ENCODE measurements around the gene KRTAP4-1.
"Not testable (repeated sequence)": the region's sequence is repeated elsewhere in the genome, so short reads cannot be mapped to it uniquely, and the experiment has no call there.

KRTAP4-1 gene

DNA sequence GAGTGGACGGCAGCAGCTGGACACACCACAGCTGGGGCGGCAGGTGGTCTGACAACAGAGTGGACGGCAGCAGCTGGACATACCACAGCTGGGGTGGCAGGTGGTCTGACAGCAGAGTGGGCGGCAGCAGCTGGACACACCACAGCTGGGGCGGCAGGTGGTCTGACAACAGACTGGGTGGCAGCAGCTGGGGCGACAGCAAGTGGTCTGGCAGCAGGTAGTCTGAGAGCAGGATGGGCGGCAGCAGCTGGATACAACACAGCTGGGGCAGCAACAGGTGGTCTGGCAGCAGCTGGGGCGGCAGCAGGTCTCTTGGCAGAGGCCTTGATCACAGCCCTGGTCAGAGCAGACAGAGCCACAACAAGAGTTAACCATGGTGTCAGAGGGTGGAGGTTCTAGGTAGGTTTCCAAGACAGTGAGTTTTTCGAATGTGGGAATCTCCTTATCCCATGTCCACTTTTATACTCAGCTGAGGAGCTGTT lies at the start of gene KRTAP4-1:
Gene KRTAP4-1, minus strand, starts transcription at position 432 of the 482 bp plus-strand sequence. Its CDS starts 57 bp downstream, at position 375.
- no peak for DNase-seq (ENCODE audit: low read depth in 2 of 2)

DNA sequence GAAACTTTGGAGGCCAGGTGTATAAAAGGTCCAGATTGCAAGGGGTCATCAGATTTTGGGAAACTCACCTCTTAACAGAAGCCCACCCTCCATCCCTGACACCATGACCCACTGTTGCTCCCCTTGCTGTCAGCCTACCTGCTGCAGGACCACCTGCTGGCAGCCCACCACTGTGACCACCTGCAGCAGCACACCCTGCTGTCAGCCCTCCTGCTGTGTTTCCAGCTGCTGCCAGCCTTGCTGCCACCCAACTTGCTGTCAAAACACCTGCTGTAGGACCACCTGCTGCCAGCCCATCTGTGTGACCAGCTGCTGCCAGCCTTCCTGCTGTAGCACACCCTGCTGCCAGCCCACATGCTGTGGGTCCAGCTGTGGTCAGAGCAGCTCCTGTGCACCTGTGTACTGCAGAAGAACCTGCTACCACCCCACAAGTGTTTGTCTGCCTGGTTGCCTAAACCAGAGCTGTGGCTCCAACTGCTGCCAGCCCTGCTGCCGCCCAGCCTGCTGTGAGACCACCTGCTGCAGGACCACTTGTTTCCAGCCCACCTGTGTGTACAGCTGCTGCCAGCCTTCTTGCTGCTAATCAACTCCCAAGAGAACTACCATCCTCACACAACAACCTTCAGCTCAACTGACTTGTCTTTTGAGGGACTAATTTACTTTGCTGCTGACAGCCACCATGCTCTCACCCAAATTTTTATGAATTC lies 47.8 kb upstream of the KRTAP4-1 start, which contains the start of gene KRTAP9-3:
Gene KRTAP9-3, plus strand, starts transcription at position 51 of the 707 bp plus-strand sequence. Its CDS starts 53 bp downstream, at position 104.
- not testable (repeated sequence) for DNase-seq (ENCODE audit: low read depth in 2 of 2)

DNA sequence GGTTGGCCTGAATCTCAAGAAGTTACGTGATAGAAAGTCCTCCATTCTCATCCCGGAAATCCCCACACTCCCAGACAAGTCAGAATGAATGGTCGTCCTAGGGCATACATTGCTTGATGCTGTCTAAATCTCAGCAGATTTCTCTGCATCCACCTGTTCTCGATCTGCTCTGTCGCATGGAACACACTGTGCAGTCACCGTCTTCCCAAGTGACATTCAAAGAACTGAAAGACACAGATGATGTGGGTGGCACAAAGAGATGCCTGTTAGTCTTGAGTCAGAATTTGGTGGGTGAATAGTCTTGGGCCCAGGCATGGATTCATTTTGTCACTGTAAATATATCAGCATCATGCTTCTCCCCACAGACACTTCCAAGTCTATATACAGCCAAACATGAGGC lies 47.0 kb upstream of the KRTAP4-1 start:
- no peak for DNase-seq (ENCODE audit: low read depth in 2 of 2)

DNA sequence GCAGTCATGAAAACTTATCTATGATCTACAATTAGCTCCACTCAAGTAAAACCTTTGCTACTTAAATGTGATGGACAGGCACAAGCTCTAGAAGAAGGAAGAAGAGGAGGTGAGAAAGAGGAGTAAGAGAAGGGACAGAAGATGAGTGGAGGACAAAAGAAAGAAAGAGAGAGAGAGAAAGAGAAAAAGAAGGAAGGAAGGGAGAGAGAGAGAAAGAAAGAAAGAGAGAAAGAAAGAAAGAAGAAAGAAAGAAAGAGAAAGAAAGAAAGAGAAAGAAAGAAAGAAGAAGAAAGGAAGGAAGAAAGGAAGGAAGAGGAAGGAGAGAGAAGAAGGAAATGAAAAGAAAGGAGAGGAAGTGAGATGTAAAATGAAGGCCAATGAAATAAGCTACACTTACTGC lies 45.4 kb upstream of the KRTAP4-1 start:
- no peak for DNase-seq (ENCODE audit: low read depth in 2 of 2)

DNA sequence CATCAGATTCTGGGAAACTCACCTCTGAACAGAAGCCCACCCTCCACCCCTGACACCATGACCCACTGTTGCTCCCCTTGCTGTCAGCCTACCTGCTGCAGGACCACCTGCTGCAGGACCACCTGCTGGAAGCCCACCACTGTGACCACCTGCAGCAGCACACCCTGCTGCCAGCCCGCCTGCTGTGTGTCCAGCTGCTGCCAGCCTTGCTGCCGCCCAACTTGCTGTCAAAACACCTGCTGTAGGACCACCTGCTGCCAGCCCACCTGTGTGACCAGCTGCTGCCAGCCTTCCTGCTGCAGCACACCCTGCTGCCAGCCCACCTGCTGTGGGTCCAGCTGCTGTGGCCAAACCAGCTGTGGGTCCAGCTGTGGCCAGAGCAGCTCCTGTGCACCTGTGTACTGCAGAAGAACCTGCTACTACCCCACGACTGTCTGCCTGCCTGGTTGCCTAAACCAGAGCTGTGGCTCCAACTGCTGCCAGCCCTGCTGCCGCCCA lies 41.9 kb upstream of the KRTAP4-1 start, which contains the start of gene KRTAP9-2:
Gene KRTAP9-2, plus strand, starts transcription at position 51 of the 498 bp plus-strand sequence. Its CDS starts 7 bp downstream, at position 58.
- DNase-seq (ENCODE audit: low read depth in 2 of 2), result not testable (repeated sequence)

DNA sequence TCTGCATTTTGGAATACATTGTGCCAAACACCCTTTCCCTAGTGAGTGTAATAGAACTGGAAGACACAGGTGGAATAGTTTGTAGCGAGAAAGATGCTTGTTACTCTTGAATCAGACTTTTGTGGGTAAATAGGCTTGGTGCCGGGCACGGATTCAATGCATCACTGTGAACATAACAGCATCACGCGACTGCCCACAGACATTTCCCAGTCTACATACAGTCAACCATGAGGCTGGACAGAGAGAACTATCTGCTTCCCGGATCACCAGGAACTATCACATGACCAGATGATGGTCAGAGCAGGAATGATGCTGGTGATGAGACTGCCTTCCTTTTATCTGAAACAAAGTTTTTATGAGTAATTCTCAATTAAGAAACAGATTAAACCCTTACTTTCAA lies 41.3 kb upstream of the KRTAP4-1 start:
- no peak for DNase-seq (ENCODE audit: low read depth in 2 of 2)

DNA sequence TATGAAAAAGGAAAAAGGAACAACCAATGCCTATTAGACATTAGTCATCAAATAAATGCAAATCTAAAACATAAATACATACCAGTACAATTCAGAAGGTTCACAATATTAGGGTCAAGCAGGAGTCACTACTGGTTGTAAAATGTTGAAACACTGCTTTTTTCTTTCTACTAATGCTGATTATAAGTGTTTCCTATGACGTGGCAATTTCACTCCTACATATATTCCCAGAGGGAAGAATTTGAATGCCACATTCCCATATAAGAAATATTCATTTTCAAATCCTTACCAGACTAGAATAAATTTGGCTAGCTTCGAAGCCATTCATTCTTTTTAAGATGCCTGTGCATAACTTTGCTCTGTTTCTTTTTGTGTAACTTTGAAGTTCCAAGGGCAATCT lies 39.1 kb upstream of the KRTAP4-1 start:
- no peak for DNase-seq (ENCODE audit: low read depth in 2 of 2)

DNA sequence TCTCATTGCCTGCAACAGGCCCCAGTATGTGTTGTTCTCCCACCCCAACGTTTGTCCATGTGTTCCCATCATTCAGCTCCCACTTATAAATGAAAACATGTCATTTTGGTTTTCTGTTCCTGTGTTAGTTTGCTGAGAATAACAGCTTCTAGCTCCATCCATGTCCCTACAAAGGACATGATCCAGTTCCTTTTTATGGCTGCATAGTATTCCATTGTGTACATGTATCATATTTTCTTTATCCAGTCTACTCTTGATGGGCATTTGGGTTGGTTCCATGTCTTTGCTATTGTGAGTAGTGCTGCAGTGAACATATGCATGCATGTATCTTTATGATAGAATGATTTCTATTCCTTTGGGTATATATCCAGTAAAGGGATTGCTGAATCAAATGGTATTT lies 31.0 kb upstream of the KRTAP4-1 start:
- DNase-seq (ENCODE audit: low read depth in 2 of 2), result no peak

DNA sequence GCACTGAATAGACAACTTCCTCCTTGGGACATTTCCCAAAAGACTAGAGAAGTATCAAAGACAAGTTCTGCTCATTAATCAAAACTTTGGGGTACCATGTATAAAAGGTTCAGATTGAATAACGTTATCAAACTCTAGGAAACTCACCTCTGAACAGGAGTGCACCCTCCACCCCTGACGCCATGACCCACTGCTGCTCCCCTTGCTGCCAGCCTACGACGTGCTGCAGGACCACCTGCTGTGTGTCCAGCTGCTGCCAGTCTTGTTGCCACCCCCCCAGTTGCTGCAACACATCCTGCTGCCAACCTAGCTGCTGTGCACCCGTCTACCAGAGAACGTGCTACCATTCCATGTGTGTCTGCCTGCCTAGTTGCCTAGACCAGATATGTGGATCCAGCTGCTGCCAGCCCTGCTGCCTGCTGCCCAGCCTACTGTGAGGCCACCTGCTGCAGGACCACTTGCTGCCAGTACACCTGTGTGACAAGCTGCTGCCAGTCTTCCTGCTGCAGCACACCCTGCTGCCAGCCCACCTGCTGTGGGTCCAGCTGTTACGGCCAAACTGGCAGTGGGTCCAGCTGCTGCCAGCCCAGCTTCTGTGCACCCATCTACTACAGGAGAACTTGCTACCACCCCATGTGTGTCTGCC lies 27.9 kb upstream of the KRTAP4-1 start:
- no peak for DNase-seq (ENCODE audit: low read depth in 2 of 2)

DNA sequence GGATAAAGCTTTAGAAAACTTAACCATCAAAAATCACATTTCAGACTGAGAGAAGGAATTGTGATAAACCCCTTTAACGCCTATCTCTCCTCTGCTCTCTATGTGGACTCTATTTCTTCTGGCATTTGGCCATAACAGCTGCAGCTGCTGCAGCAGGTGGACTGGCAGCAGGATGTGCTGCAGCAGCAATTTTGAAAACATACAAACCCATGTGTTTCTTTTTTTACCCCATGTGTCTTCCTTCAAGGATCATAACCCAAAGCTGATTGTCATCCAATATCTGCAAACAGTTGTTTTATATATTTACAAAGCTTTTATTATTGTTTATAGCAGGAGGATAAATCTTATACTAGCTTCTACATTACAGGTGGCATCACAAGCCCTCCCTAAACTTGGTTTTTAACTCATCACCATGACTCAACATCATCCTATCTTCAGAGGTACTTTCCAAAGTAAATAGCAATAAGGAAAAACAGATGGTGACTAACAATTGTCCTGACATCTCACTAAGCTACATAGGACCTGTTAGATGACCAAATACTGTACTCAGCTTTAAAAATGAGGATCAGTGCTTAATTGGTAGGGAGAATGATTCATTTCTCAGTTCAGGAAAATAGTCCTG lies 27.2 kb upstream of the KRTAP4-1 start:
- no peak for DNase-seq (ENCODE audit: low read depth in 2 of 2)

DNA sequence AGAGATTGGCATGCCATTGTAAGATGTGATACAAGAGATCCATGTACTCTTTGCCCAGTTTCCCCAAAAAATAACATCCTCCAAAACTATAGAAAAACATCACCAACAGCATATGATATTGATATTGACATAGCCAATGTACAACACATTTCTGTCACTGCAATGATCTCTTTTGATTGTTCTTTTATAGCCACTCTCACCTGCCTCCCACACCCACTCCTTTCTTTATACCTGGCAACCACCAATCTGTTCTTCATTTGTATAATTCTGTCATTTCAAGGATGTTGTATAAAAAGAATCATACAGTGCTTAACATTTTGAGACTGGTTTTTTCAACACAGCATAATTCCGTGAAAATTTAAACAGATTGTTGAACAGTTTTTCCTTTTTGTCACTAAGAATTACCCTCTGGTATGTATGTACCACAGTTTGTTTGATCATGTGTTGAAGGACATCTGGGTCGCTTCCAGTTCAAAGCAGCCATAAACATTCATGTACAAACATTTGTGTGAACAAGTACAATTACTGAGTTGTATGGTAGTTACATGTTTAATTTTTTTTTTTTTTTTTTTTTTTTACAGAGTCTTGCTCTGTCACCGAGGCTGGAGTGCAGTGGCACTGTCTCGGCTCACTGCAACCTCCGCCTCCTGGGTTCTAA lies 14.8 kb upstream of the KRTAP4-1 start:
- no peak for DNase-seq (ENCODE audit: low read depth in 2 of 2)

DNA sequence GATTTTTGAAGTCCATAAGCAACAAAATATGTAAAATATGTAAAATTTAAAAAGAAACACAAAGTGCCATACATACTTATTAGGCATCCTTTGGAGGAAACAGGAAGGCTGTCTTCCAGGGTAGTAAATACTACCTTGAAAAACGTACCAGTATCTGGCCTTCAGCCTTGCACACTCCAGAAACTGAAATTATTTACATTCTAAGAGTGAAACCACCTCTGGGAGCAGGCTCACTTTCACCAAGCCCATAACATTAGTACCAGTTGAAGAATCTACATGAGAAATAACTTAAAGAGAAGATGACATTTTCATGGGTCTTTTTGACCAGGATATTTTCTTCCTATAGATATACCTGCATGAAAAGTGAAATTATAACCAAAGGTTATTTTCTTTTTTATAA lies 11.4 kb upstream of the KRTAP4-1 start:
- DNase-seq (ENCODE audit: low read depth in 2 of 2), result no peak

DNA sequence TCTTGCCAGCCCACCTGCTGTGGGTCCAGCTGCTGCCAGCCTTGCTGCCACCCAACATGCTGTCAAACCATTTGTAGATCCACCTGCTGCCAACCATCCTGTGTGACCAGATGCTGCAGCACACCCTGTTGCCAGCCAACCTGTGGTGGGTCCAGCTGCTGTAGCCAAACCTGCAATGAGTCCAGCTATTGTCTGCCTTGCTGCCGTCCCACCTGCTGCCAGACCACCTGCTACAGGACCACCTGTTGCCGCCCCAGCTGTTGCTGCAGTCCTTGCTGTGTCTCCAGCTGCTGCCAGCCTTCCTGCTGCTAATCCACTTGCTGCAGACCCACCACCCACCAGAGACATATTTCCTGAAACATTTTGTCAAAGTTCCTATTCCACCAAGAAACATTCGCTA lies 5.6 kb upstream of the KRTAP4-1 start:
- DNase-seq (ENCODE audit: low read depth in 2 of 2), result no peak

DNA sequence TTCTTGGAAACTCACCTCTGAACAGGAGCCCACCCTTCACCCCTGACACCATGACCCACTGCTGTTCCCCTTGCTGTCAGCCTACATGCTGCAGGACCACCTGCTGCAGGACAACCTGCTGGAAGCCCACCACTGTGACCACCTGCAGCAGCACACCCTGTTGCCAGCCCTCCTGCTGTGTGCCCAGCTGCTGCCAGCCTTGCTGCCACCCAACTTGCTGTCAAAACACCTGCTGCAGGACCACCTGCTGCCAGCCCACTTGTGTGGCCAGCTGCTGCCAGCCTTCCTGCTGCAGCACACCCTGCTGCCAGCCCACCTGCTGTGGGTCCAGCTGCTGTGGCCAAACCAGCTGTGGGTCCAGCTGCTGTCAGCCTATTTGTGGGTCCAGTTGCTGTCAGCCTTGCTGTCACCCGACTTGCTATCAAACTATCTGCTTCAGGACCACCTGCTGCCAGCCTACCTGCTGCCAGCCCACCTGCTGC lies 5.2 kb upstream of the KRTAP4-1 start, which contains the start of gene KRTAP9-1:
Gene KRTAP9-1, plus strand, starts transcription at position 51 of the 482 bp plus-strand sequence. Its CDS starts 0 bp downstream, at position 51.
- not testable (repeated sequence) for DNase-seq (ENCODE audit: low read depth in 2 of 2)

DNA sequence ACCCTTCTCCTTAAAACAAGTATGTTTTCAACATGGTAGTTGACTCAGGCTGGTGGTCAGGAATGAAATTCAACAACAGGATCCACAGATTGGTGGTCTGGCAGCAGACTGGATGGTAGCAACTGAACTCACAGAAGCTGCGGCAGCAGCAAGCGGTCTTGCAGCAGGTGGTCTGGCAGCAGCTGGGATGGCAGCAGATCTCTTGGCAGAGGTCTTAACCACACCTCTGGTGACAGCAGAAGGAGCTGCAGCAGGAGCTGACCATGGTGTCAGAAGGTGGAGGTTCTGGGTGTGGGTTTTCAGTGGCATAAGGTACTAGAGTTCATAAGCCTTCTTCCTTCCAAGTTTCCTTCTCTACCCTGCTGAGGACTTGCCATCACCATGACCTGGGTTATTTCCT lies 2.2 kb upstream of the KRTAP4-1 start:
- no peak for DNase-seq (ENCODE audit: low read depth in 2 of 2)

DNA sequence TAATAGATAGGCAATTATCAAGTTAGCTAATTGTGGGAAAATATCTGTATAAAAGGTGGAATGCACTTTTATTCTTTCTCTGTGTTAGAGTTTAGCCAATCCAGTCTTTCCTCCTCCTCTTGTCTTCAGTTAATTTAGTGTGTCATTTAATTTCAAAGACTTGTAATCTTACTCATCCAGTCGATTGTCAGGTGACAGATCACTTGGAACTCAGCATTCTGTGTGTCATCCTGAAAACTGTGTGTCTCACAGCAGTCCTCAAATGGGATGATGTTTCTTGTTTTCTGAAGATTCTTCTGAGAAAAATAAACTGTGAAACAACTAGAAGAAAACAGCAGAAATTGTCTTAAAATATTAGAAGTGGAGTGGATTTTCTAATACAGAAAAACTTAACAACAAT lies 290 bp upstream of the KRTAP4-1 start:
- DNase-seq (ENCODE audit: low read depth in 2 of 2), result no peak

DNA sequence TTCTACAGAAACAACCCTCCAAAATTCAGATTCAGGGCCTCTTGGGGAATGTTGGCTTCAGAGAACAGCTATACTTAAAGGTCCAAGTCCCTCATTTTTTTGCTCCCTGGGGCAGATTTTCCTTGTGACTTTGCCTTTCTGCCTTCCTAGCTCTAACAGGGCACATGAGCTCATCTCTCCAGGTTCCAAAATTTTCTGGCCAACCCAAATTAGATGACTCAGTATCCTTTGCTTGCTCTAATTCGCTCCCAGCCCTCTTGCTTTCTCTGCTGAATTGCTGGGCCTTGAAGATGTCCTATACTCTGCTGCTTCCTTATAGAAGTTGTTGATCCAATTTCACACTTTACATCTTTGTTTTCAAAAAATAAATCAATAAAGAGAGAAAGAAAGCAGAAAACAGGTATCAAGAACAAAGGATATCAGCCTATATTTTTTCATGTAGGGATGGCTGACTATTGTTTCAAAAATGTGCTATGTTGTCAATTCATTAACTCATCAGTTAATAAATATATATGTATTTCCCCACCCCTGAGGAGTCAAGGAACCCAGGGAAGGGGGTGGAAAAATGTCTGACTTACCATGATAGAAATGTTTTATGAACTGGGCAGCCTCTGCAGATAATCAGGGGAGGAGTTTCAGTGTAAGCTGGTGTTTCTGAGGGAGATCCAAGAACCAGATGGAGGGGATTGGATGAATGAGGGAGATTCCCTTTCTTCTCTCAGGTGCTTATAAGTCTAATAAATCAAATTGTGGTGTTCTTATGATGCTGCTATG lies 5.7 kb downstream of the KRTAP4-1 start:
- DNase-seq (ENCODE audit: low read depth in 2 of 2), result no peak

DNA sequence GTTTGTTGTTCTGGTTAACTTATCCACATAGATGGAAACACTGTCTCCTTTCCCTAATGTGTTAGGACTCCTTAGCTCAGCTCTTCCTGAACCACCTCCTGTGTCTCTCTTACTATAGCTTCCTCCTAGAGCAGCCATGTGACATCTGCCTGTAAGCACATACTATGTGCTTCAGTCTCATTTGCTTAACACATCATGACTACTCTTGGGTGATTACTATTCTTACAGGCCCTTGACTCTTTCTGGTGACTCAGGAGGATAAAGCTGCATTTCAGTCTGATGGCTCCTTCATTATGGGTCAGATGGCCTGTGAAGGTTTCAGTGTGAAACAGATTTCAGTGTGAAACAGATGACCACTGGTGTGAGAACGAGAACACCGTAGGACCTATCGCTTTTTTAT lies 6.4 kb downstream of the KRTAP4-1 start:
- no peak for DNase-seq (ENCODE audit: low read depth in 2 of 2)

DNA sequence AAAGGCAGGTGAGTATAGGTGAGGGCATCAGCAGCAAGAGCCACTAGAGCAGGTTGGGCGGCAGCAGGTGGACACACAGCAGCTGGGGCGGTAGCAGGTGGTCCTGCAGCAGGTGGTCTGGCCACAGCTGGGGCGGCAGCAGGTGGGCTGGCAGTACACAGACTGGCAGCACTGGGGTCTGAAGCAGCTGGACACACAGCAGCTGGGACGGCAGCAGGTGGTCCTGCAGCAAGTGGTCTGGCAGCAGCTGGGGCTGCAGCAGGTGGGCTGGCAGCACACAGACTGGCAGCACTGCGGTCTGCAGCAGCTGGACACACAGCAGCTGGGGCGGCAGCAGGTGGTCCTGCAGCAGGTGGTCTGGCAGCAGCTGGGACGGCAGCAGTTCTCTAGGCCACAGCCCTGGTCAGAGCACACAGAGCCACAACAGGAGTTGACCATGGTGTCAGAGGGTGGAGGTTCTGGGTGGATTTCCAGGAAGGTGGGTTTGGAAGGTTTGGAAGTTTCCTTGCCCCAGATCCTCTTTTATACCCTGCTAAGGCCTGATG lies 6.9 kb downstream of the KRTAP4-1 start, which contains the start of gene KRTAP4-2:
Gene KRTAP4-2, minus strand, starts transcription at position 495 of the 545 bp plus-strand sequence. Its CDS starts 57 bp downstream, at position 438.
- DNase-seq (ENCODE audit: low read depth in 2 of 2), result no peak

DNA sequence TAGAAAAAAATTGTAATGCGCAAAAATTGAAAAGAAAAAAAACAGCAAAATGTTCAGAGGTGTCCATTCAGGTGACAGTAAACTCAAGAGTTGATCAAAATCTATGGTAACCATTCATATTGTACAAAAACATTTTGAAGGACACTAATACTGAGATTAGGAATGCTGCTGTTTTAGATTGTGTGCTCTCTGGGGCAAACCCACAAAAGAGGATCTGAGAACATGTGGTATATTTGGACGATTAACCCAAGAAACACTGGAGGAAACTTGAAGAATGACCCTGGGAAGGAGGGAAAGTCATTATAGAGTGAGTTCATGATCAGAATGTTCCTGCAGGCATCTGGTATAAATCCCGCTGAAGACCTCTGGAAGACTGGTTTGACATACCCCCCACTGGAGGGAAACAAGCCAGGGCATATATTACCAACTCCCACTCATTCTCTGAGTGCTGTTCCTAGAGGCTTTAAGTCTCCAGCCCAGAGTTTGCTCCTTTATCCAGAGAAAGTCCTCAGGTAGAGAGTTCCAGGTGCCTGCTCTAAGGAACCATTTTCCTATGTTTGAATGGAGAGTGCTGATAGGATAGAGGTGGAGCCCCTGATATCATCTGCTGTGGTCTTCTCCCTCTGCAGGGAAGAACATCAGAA lies 7.8 kb downstream of the KRTAP4-1 start:
- DNase-seq (ENCODE audit: low read depth in 2 of 2), result no peak

Measured in activated CD8-positive, alpha-beta memory T cell treated with anti-CD3 and anti-CD28 coated beads for 4 hours (primary cell).